Mesenchymal stem cell (in vitro differentiated cells and primary cell): ENCODE measurements around the gene DNAJB11.

Experiments used
- DNase-seq: peaks from one replicate; pipeline ENCODE4 v3.0.0-alpha.2; 2013
- H2AFZ ChIP-seq: one replicate; pipeline ENCODE4 v1.6.1; 2013; ENCODE audit warnings: low read depth, mild to moderate bottlenecking, control low read depth, inconsistent platforms, low read length, moderate library complexity
- H2AK5ac ChIP-seq: 2 replicates; pipeline ENCODE4 v1.6.1; 2013; ENCODE audit warnings: low read length, moderate library complexity, mild to moderate bottlenecking, inconsistent platforms; ENCODE audit not compliant: severe bottlenecking
- H2BK120ac ChIP-seq: one replicate; pipeline ENCODE4 v1.6.1; 2013; ENCODE audit warnings: low read depth, mild to moderate bottlenecking, inconsistent platforms, low read length, moderate library complexity
- H2BK12ac ChIP-seq, 2 experiments: one replicate each; pipeline ENCODE4 v1.6.1; 2013; ENCODE audit warnings: inconsistent platforms in 2 of 2, low read length in 2 of 2, mild to moderate bottlenecking in 2 of 2, moderate library complexity in 2 of 2, control low read depth in 1 of 2
- H2BK15ac ChIP-seq: one replicate; pipeline ENCODE4 v1.6.1; 2013; ENCODE audit warnings: mild to moderate bottlenecking, low read depth, inconsistent platforms; ENCODE audit not compliant: poor library complexity, severe bottlenecking
- H2BK5ac ChIP-seq: 2 replicates; pipeline ENCODE4 v1.6.1; 2013; ENCODE audit warnings: low read depth, mild to moderate bottlenecking, low read length, control low read depth, inconsistent platforms; ENCODE audit not compliant: poor library complexity, severe bottlenecking
- H3K14ac ChIP-seq, 2 experiments: one replicate each; pipeline ENCODE4 v1.6.1; 2013; ENCODE audit warnings: inconsistent platforms in 2 of 2, low read length in 2 of 2, control low read depth in 1 of 2, mild to moderate bottlenecking in 1 of 2, moderate library complexity in 1 of 2
- H3K18ac ChIP-seq, 2 experiments: one replicate each; pipeline ENCODE4 v1.6.1; 2013; ENCODE audit warnings: inconsistent platforms in 2 of 2, low read length in 2 of 2, control low read depth in 1 of 2, low read depth in 1 of 2, mild to moderate bottlenecking in 1 of 2
- H3K23ac ChIP-seq, 2 experiments: one replicate each; pipeline ENCODE4 v1.6.1; 2013; ENCODE audit warnings: inconsistent platforms in 2 of 2, low read length in 2 of 2, mild to moderate bottlenecking in 2 of 2, moderate library complexity in 2 of 2, control low read depth in 1 of 2
- H3K27ac ChIP-seq: 2 replicates; pipeline ENCODE4 v1.5.1; 2013; ENCODE audit warnings: mild to moderate bottlenecking, moderate library complexity, low read length, control low read depth, inconsistent platforms; ENCODE audit not compliant: poor library complexity, severe bottlenecking
- H3K27me3 ChIP-seq, 2 experiments: 2 replicates each; pipeline versions ENCODE4 v1.6.1 to v1.7.0; 2013; ENCODE audit warnings: low read length in 2 of 2, mild to moderate bottlenecking in 2 of 2, moderate library complexity in 2 of 2, control low read depth in 1 of 2, inconsistent platforms in 1 of 2; ENCODE audit not compliant: control insufficient read depth in 1 of 2, insufficient read depth in 1 of 2
- H3K36me3 ChIP-seq, 2 experiments: 2 replicates each; pipeline versions ENCODE4 v1.6.1 to v1.7.0; 2013; ENCODE audit warnings: low read length in 2 of 2, control low read depth in 1 of 2, inconsistent platforms in 1 of 2, low read depth in 1 of 2, mild to moderate bottlenecking in 1 of 2; ENCODE audit not compliant: insufficient read depth in 2 of 2, control insufficient read depth in 1 of 2
- H3K4ac ChIP-seq, 2 experiments: one replicate each; pipeline ENCODE4 v1.6.1; 2013; ENCODE audit warnings: inconsistent platforms in 2 of 2, low read length in 2 of 2, mild to moderate bottlenecking in 2 of 2, moderate library complexity in 2 of 2, control low read depth in 1 of 2, low read depth in 1 of 2
- H3K4me1 ChIP-seq: 2 replicates; pipeline ENCODE4 v1.6.1; 2013; ENCODE audit warnings: low read depth, low read length, control low read depth; ENCODE audit not compliant: control insufficient read depth, insufficient read depth
- H3K4me2 ChIP-seq: 2 replicates; pipeline ENCODE4 v1.6.1; 2013; ENCODE audit warnings: low read length, mild to moderate bottlenecking, inconsistent platforms; ENCODE audit not compliant: poor library complexity, severe bottlenecking
- H3K4me3 ChIP-seq, 2 experiments: 2 replicates each; pipeline versions ENCODE4 v1.5.1 to v1.7.0; 2013; ENCODE audit warnings: low read length in 2 of 2, mild to moderate bottlenecking in 2 of 2, control low read depth in 1 of 2, low read depth in 1 of 2; ENCODE audit not compliant: insufficient read depth in 1 of 2
- H3K79me1 ChIP-seq: replicated peaks from 2 replicates; pipeline ENCODE4 v1.6.1; 2013; ENCODE audit warnings: mild to moderate bottlenecking, control low read depth, low read length, inconsistent platforms; ENCODE audit not compliant: poor library complexity, severe bottlenecking
- H3K9ac ChIP-seq: 2 replicates; pipeline ENCODE4 v1.7.0; 2013; ENCODE audit warnings: mild to moderate bottlenecking, low read length, moderate library complexity
- H3K9me3 ChIP-seq: 2 replicates; pipeline ENCODE4 v1.7.0; 2013; ENCODE audit warnings: mild to moderate bottlenecking, low read length; ENCODE audit not compliant: control insufficient read depth
- H4K8ac ChIP-seq: one replicate; pipeline ENCODE4 v1.6.1; 2013; ENCODE audit warnings: inconsistent platforms, mild to moderate bottlenecking, low read length, moderate library complexity
- H4K91ac ChIP-seq: one replicate; pipeline ENCODE4 v1.6.1; 2013; ENCODE audit warnings: mild to moderate bottlenecking, low read length, inconsistent platforms
- WGBS: methylation state at CpG from one replicate; pipeline ENCODE4 v1.1.7; 2013; ENCODE audit warnings: mixed read lengths; 5-methylcytosine and 5-hydroxymethylcytosine counted together

Gene DNAJB11

DNA sequence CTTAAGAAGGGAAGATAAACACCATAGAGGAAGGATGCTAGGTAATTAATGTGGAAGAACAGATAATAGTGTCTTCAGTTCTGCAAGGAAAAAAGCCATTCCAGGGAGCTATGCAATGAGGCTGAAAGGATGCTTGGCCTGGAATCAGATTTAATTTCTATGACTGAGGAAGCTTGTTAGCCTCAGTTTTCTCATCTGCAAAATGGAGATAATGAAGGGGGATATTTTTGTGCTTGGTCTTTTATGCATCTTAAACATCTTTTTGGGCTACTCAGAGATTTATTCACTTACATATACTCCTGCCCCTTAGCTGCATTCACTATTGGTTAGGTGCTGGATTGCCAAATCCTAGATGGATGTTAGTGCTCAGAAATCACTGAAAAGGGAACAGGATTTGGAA, 16.7 kb downstream of the DNAJB11 start:
- Histone ChIP-seq H3K27ac (no peak overlapping the region), H4K91ac (no peak overlapping the region), H3K4me2 (no peak overlapping the region), H2AK5ac (no peak overlapping the region), H3K4ac (no peak overlapping the region), H3K79me1 (no peaks in the 10 kb centered on the region), H2BK120ac (no peak overlapping the region), H2BK15ac (no peak overlapping the region), H3K9me3 (no peaks in the 10 kb centered on the region), H3K4me1 (no peaks in the 10 kb centered on the region), H3K4me3 (no peak overlapping the region), H4K8ac (no peak overlapping the region), H3K18ac (no peak overlapping the region), H2BK12ac (no peak overlapping the region), H3K27me3 (no peaks in the 10 kb centered on the region), H3K23ac (no peak overlapping the region), H3K9ac (no peak overlapping the region), H2AFZ (no peak overlapping the region), H3K36me3 (peaks cover 0 to 41% of the 10 kb centered on the region in 2 experiments), H3K14ac (no peak overlapping the region), H2BK5ac (no peak overlapping the region)
- DNase-seq, result no peak

DNA sequence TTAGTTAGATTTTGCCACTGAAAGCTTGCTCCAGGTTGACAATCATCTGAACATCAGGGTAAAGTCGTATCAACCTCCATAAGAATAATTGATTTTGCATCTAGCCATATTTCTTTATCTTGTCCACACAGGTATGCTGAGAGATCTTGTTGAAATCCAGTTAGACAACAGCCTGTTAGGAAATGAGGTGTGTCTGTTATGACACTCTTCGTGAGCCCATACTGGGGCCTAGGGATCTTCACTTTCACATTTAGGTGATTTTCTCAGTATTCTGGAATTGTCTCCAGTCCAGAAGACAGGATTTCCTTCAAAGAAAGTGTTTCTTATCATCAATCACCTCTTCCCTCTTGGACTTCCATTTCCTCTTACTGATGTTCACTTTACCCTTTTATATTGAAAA, 18.1 kb downstream of the DNAJB11 start:
- Histone ChIP-seq H3K36me3 (peaks cover 0 to 27% of the 10 kb centered on the region in 2 experiments), H3K27ac (no peak overlapping the region), H3K4me2 (no peak overlapping the region), H2BK5ac (no peak overlapping the region), H3K4me3 (no peak overlapping the region), H4K8ac (no peak overlapping the region), H2BK12ac (no peak overlapping the region), H3K23ac (no peak overlapping the region), H2AFZ (no peak overlapping the region), H3K79me1 (no peaks in the 10 kb centered on the region), H3K14ac (no peak overlapping the region), H3K9ac (no peak overlapping the region), H3K9me3 (no peaks in the 10 kb centered on the region), H2BK15ac (no peak overlapping the region), H3K18ac (no peak overlapping the region), H3K4me1 (no peaks in the 10 kb centered on the region), H3K4ac (no peak overlapping the region), H2BK120ac (no peak overlapping the region), H3K27me3 (no peaks in the 10 kb centered on the region), H4K91ac (no peak overlapping the region), H2AK5ac (no peak overlapping the region)
- 100% methylated on average over 2 of the region's 2 CpGs for WGBS
- no peak for DNase-seq

DNA sequence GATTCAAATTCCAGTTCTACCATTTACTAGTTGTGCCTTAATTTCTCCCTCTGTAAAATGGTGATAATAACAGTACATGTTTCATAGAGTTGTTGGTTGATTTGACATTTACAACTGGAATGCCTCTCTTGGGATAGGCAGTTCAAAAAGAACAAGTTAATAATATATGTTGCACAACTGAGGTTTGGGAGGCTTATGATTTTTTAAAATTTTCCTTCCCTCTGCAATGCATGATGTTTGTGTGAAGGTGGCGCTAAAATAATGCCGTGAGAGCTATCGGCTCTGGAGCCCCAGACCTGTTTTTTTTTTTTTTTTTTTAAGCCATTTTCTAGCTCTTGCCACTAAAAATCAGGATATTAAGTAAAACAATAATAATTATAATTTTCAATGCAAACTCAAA, 18.6 kb downstream of the DNAJB11 start:
- DNase-seq, result peak; percentile 10
- Histone ChIP-seq H2BK120ac (no peak overlapping the region), H2AFZ (no peak overlapping the region), H3K4me3 (no peak overlapping the region), H2BK5ac (no peak overlapping the region), H3K14ac (no peak overlapping the region), H4K91ac (no peak overlapping the region), H3K4ac (no peak overlapping the region), H3K27me3 (no peaks in the 10 kb centered on the region), H2AK5ac (no peak overlapping the region), H3K36me3 (peaks cover 0 to 22% of the 10 kb centered on the region in 2 experiments), H3K9me3 (no peaks in the 10 kb centered on the region), H3K27ac (no peak overlapping the region), H3K4me1 (no peaks in the 10 kb centered on the region), H3K9ac (no peak overlapping the region), H3K4me2 (no peak overlapping the region), H3K23ac (no peak overlapping the region), H2BK15ac (no peak overlapping the region), H4K8ac (no peak overlapping the region), H2BK12ac (no peak overlapping the region), H3K79me1 (no peaks in the 10 kb centered on the region), H3K18ac (no peak overlapping the region)
- WGBS, result no CpG with 5 or more reads among the region's 3 CpGs

DNA sequence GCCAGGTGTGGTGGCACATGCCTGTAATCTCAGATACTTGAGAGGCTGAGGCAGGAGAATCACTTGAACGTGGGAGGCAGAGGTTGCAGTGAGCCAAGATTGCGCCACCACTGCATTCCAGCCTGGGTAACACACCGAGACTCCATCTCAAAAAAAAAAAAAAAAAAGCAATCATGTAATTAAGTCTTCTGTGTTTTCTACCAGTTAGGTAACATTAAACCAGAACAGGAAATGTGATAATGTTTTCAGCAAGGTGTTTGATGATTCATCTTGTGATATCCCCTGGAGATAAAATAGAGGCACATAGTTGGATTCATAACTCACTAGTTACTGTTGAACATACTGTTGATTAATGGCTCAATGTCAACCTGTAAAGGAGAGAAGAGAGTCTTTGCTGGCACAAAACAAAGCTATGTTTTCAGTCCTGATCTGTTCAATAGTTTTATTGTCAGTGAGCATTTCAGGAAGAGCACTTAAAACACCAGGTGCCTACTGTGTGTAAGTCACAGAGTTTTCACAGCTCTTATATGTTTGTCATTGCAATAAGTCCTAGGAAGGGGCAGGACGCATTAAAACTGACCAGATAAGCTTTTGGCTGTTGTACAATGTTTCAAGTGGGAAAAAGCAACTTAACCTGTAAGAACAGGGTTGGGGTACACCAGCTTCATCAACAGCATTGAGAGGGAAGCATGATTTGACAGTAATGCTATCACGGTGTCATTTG, 19.5 kb downstream of the DNAJB11 start:
- no peak for DNase-seq
- WGBS, result 80% methylated on average over 2 of the region's 5 CpGs
- Histone ChIP-seq H3K4me1 (no peaks in the 10 kb centered on the region), H3K4me3 (no peak overlapping the region), H2BK15ac (no peak overlapping the region), H3K4ac (no peak overlapping the region), H2AK5ac (no peak overlapping the region), H2AFZ (no peak overlapping the region), H2BK12ac (no peak overlapping the region), H3K36me3 (peaks cover 0 to 13% of the 10 kb centered on the region in 2 experiments), H3K9me3 (no peaks in the 10 kb centered on the region), H2BK5ac (no peak overlapping the region), H4K8ac (no peak overlapping the region), H3K18ac (no peak overlapping the region), H2BK120ac (no peak overlapping the region), H3K79me1 (no peaks in the 10 kb centered on the region), H3K9ac (no peak overlapping the region), H3K14ac (no peak overlapping the region), H3K27me3 (no peaks in the 10 kb centered on the region), H3K23ac (no peak overlapping the region), H3K4me2 (no peak overlapping the region), H3K27ac (no peak overlapping the region), H4K91ac (no peak overlapping the region)
